ENCODE measurements around the gene MBOAT1.

Gene MBOAT1

GRCh38 chr6:20202699-20203302 lies 9.5 kb downstream of the MBOAT1 start:
- peaks cover 14% of the 10 kb centered on the region for H3K4me1 ChIP-seq (ENCODE audit: control insufficient read depth, insufficient read depth, low read length, unreplicated experiment)
- H3K4me3 ChIP-seq (ENCODE audit: low read depth, low read length): no peak overlapping the region
- H2AFZ ChIP-seq (ENCODE audit: low read length, unreplicated experiment): peak overlapping the region; percentile 39
- H3K27ac ChIP-seq (ENCODE audit: low read depth, low read length): peak overlapping the region; percentile 36
- no peaks in the 10 kb centered on the region for H3K79me2 ChIP-seq (ENCODE audit: control insufficient read depth, insufficient read depth, low read length, unreplicated experiment)
- H3K27me3 ChIP-seq (ENCODE audit: insufficient read depth, low read length): no peaks in the 10 kb centered on the region
- H3K36me3 ChIP-seq (ENCODE audit: insufficient read depth, low read length): no peaks in the 10 kb centered on the region

DNA sequence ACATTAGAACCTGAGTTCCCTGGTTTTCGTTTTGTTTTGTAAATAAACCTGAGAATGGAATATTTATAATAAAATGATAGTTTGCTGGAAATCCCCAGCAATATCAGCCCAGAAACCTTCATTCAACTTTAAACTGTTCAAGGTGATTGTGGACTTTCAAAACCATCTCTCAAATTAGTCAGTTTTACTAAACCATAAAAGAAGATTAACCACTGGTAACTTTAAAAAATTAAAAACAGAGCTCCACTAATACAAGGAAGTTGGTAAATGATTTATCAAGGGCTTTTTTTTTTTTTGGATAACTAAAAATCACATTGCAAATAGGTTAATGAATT lies 10.0 kb downstream of the MBOAT1 start:
- Histone ChIP-seq H3K36me3 (ENCODE audit: insufficient read depth, low read length) (no peaks in the 10 kb centered on the region), H3K4me3 (ENCODE audit: low read depth, low read length) (no peak overlapping the region), H3K4me1 (ENCODE audit: control insufficient read depth, insufficient read depth, low read length, unreplicated experiment) (peaks cover 14% of the 10 kb centered on the region), H3K27me3 (ENCODE audit: insufficient read depth, low read length) (no peaks in the 10 kb centered on the region), H2AFZ (ENCODE audit: low read length, unreplicated experiment) (peak overlapping the region; percentile 39), H3K79me2 (ENCODE audit: control insufficient read depth, insufficient read depth, low read length, unreplicated experiment) (no peaks in the 10 kb centered on the region), H3K27ac (ENCODE audit: low read depth, low read length) (peak overlapping the region; percentile 36)

DNA sequence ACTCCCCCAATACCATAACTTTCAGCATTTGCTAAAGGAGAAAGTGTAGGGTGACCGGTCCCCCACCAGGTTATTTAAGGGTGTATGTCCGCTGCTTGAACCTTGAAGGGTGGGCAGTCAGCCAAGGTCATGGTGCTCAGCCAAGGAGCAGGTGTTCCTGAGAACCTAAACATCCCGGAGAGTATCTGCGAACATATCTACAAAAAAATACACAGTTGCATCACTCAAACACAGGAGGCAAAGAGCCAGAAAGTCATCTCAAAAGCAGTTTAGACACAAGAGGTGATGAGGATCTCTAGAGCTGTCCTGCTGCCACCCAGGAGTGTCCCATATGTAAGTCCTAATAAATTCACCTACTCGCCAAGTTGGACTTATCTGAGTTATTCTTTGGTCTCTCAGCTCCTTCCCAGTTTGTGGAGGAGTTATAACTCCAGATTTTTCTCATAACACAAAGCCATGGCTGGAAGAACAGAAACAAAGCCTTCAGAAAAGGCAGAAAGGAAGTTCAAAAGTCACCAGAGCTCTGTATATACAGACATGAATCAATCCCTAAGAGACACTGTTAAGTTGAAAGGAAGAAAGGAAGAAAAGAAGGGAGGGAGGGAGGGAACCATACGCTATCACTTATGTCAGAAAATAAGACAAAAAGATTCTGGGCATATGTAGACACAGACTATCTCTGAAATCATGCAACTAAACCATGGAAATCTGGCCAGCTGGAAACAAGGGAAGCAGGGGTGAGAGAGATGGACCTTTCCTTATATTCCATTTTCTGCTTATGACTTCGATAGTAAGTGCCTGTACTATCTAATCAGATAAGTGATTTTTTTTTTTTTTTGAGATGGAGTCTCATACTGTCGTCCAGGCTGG lies 11.3 kb downstream of the MBOAT1 start:
- Histone ChIP-seq H3K27ac (ENCODE audit: low read depth, low read length) (no peak overlapping the region), H3K36me3 (ENCODE audit: insufficient read depth, low read length) (no peaks in the 10 kb centered on the region), H2AFZ (ENCODE audit: low read length, unreplicated experiment) (peak overlapping the region; percentile 47), H3K4me3 (ENCODE audit: low read depth, low read length) (no peak overlapping the region), H3K79me2 (ENCODE audit: control insufficient read depth, insufficient read depth, low read length, unreplicated experiment) (no peaks in the 10 kb centered on the region), H3K4me1 (ENCODE audit: control insufficient read depth, insufficient read depth, low read length, unreplicated experiment) (peaks cover 14% of the 10 kb centered on the region), H3K27me3 (ENCODE audit: insufficient read depth, low read length) (no peaks in the 10 kb centered on the region)

- no peak overlapping the region for H2AFZ ChIP-seq (ENCODE audit: low read length, unreplicated experiment)
- peaks cover 14% of the 10 kb centered on the region for H3K4me1 ChIP-seq (ENCODE audit: control insufficient read depth, insufficient read depth, low read length, unreplicated experiment)
- H3K79me2 ChIP-seq (ENCODE audit: control insufficient read depth, insufficient read depth, low read length, unreplicated experiment): no peaks in the 10 kb centered on the region
- no peak overlapping the region for H3K4me3 ChIP-seq (ENCODE audit: low read depth, low read length)
- H3K27me3 ChIP-seq (ENCODE audit: insufficient read depth, low read length): no peaks in the 10 kb centered on the region
- H3K27ac ChIP-seq (ENCODE audit: low read depth, low read length): no peak overlapping the region
- no peaks in the 10 kb centered on the region for H3K36me3 ChIP-seq (ENCODE audit: insufficient read depth, low read length)
Observed at GRCh38 chr6:20198775-20199174, 13.5 kb downstream of the MBOAT1 start.

DNA sequence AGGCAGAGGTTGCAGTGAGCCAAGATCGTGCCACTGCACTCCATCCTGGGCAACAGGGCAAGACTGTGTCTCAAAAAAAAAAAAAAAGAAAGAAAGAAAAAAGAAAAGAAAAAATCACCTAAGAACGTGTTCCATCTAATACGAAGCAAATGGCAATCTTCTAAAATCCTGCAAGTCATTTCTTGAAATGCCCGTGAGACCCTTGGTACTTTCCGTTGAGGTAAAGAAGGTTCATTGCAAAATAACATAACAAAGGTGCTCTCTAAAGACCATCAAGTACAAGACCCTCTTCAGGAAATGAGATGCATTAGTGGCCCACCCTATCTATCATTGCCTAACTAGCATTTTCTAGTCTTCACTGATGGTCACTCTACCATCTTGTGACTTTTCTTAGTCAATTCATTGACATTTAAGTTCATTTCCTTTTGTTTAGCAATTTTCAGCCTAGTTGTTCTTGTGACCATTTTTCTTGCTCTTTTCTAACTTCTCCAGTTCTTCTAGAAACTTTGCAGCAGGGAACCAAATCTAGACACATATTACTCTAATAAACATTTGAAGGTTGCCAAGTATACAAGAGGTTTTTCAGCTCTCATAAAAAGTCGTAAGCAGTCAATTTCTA lies 14.0 kb downstream of the MBOAT1 start:
- Histone ChIP-seq H3K4me1 (ENCODE audit: control insufficient read depth, insufficient read depth, low read length, unreplicated experiment) (peaks cover 14% of the 10 kb centered on the region), H3K27me3 (ENCODE audit: insufficient read depth, low read length) (no peaks in the 10 kb centered on the region), H2AFZ (ENCODE audit: low read length, unreplicated experiment) (no peak overlapping the region), H3K27ac (ENCODE audit: low read depth, low read length) (no peak overlapping the region), H3K4me3 (ENCODE audit: low read depth, low read length) (no peak overlapping the region), H3K36me3 (ENCODE audit: insufficient read depth, low read length) (no peaks in the 10 kb centered on the region), H3K79me2 (ENCODE audit: control insufficient read depth, insufficient read depth, low read length, unreplicated experiment) (no peaks in the 10 kb centered on the region)

GRCh38 chr6:20197251-20197650 lies 15.0 kb downstream of the MBOAT1 start:
- no peak overlapping the region for H3K27ac ChIP-seq (ENCODE audit: low read depth, low read length)
- peaks cover 3% of the 10 kb centered on the region for H3K79me2 ChIP-seq (ENCODE audit: control insufficient read depth, insufficient read depth, low read length, unreplicated experiment)
- H2AFZ ChIP-seq (ENCODE audit: low read length, unreplicated experiment): no peak overlapping the region
- no peaks in the 10 kb centered on the region for H3K27me3 ChIP-seq (ENCODE audit: insufficient read depth, low read length)
- peaks cover 9% of the 10 kb centered on the region for H3K4me1 ChIP-seq (ENCODE audit: control insufficient read depth, insufficient read depth, low read length, unreplicated experiment)
- no peak overlapping the region for H3K4me3 ChIP-seq (ENCODE audit: low read depth, low read length)
- no peaks in the 10 kb centered on the region for H3K36me3 ChIP-seq (ENCODE audit: insufficient read depth, low read length)

GRCh38 chr6:20192625-20193024 lies 19.6 kb downstream of the MBOAT1 start:
- H2AFZ ChIP-seq (ENCODE audit: low read length, unreplicated experiment): no peak overlapping the region
- H3K27ac ChIP-seq (ENCODE audit: low read depth, low read length): no peak overlapping the region
- H3K27me3 ChIP-seq (ENCODE audit: insufficient read depth, low read length): no peaks in the 10 kb centered on the region
- H3K79me2 ChIP-seq (ENCODE audit: control insufficient read depth, insufficient read depth, low read length, unreplicated experiment): peaks cover 3% of the 10 kb centered on the region
- H3K36me3 ChIP-seq (ENCODE audit: insufficient read depth, low read length): no peaks in the 10 kb centered on the region
- H3K4me1 ChIP-seq (ENCODE audit: control insufficient read depth, insufficient read depth, low read length, unreplicated experiment): no peaks in the 10 kb centered on the region
- H3K4me3 ChIP-seq (ENCODE audit: low read depth, low read length): no peak overlapping the region

- Histone ChIP-seq H3K36me3 (ENCODE audit: insufficient read depth, low read length) (no peaks in the 10 kb centered on the region), H3K4me3 (ENCODE audit: low read depth, low read length) (no peak overlapping the region), H2AFZ (ENCODE audit: low read length, unreplicated experiment) (no peak overlapping the region), H3K79me2 (ENCODE audit: control insufficient read depth, insufficient read depth, low read length, unreplicated experiment) (peaks cover 3% of the 10 kb centered on the region), H3K27me3 (ENCODE audit: insufficient read depth, low read length) (no peaks in the 10 kb centered on the region), H3K4me1 (ENCODE audit: control insufficient read depth, insufficient read depth, low read length, unreplicated experiment) (no peaks in the 10 kb centered on the region), H3K27ac (ENCODE audit: low read depth, low read length) (no peak overlapping the region)
Observed at GRCh38 chr6:20191992-20192391, 20.3 kb downstream of the MBOAT1 start.

GRCh38 chr6:20188630-20189075 lies 23.6 kb downstream of the MBOAT1 start:
- Histone ChIP-seq H3K4me1 (ENCODE audit: control insufficient read depth, insufficient read depth, low read length, unreplicated experiment) (no peaks in the 10 kb centered on the region), H2AFZ (ENCODE audit: low read length, unreplicated experiment) (no peak overlapping the region), H3K4me3 (ENCODE audit: low read depth, low read length) (no peak overlapping the region), H3K27ac (ENCODE audit: low read depth, low read length) (no peak overlapping the region), H3K27me3 (ENCODE audit: insufficient read depth, low read length) (no peaks in the 10 kb centered on the region), H3K79me2 (ENCODE audit: control insufficient read depth, insufficient read depth, low read length, unreplicated experiment) (peaks cover 3% of the 10 kb centered on the region), H3K36me3 (ENCODE audit: insufficient read depth, low read length) (no peaks in the 10 kb centered on the region)

GRCh38 chr6:20186981-20187380 lies 25.3 kb downstream of the MBOAT1 start:
- no peaks in the 10 kb centered on the region for H3K79me2 ChIP-seq (ENCODE audit: control insufficient read depth, insufficient read depth, low read length, unreplicated experiment)
- no peak overlapping the region for H3K4me3 ChIP-seq (ENCODE audit: low read depth, low read length)
- no peaks in the 10 kb centered on the region for H3K36me3 ChIP-seq (ENCODE audit: insufficient read depth, low read length)
- H3K4me1 ChIP-seq (ENCODE audit: control insufficient read depth, insufficient read depth, low read length, unreplicated experiment): no peaks in the 10 kb centered on the region
- no peak overlapping the region for H3K27ac ChIP-seq (ENCODE audit: low read depth, low read length)
- H3K27me3 ChIP-seq (ENCODE audit: insufficient read depth, low read length): no peaks in the 10 kb centered on the region
- H2AFZ ChIP-seq (ENCODE audit: low read length, unreplicated experiment): no peak overlapping the region

DNA sequence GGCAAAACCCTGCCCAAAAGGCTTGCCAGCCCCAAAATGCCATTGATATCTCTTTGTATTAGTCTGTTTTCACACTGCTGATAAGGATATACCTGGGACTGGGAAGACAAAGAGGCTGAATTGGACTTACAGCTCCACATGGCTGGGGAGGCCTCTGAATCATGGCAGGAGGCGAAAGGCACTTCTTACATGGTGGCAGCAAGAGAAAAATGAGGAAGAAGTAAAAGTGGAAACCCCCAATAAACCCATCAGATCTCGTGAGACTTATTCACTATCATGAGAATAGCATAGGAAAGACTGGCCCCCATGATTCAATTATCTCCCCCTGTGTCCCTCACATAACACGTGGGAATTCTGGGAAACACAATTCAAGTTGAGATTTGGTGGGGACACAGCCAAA lies 28.6 kb downstream of the MBOAT1 start:
- Histone ChIP-seq H3K79me2 (ENCODE audit: control insufficient read depth, insufficient read depth, low read length, unreplicated experiment) (no peaks in the 10 kb centered on the region), H2AFZ (ENCODE audit: low read length, unreplicated experiment) (no peak overlapping the region), H3K4me1 (ENCODE audit: control insufficient read depth, insufficient read depth, low read length, unreplicated experiment) (no peaks in the 10 kb centered on the region), H3K36me3 (ENCODE audit: insufficient read depth, low read length) (no peaks in the 10 kb centered on the region), H3K4me3 (ENCODE audit: low read depth, low read length) (no peak overlapping the region), H3K27me3 (ENCODE audit: insufficient read depth, low read length) (no peaks in the 10 kb centered on the region), H3K27ac (ENCODE audit: low read depth, low read length) (no peak overlapping the region)
